DMS 273 (cell line): ENCODE data around the gene GABRA5.

Experiments used
- DNase-seq: peaks from one replicate; lab custom pipeline; 2025; ENCODE audit not compliant: unreplicated experiment; lab: John Stamatoyannopoulos, UW

Gene GABRA5

GRCh38 chr15:26921433-26921832, 54.6 kb downstream of the GABRA5 start:
- DNase-seq = no peak

GRCh38 chr15:26926081-26926480, 59.2 kb downstream of the GABRA5 start:
- no peak for DNase-seq

- no peak for DNase-seq
Measured at GRCh38 chr15:26928051-26928450, 61.2 kb downstream of the GABRA5 start.

- DNase-seq = no peak
Measured at GRCh38 chr15:26929588-26929987, 62.7 kb downstream of the GABRA5 start.

GRCh38 chr15:26934848-26935247, 68.0 kb downstream of the GABRA5 start:
- no peak for DNase-seq

- DNase-seq = no peak
Measured at GRCh38 chr15:26935322-26935721, 68.5 kb downstream of the GABRA5 start.

GRCh38 chr15:26936502-26936901, 69.6 kb downstream of the GABRA5 start:
- no peak for DNase-seq

GRCh38 chr15:26937134-26937533, 70.3 kb downstream of the GABRA5 start:
- no peak for DNase-seq

- no peak for DNase-seq
Measured at GRCh38 chr15:26939398-26939797, 72.5 kb downstream of the GABRA5 start.

- DNase-seq = no peak
Measured at GRCh38 chr15:26941489-26941888, 74.6 kb downstream of the GABRA5 start.

- no peak for DNase-seq
Measured at GRCh38 chr15:26943866-26944265, 77.0 kb downstream of the GABRA5 start.

- DNase-seq = no peak
Measured at GRCh38 chr15:26945046-26945445, 78.2 kb downstream of the GABRA5 start.

- DNase-seq = no peak
Measured at GRCh38 chr15:26950001-26950400, 83.1 kb downstream of the GABRA5 start.

GRCh38 chr15:26954403-26954802, 87.5 kb downstream of the GABRA5 start:
- DNase-seq = no peak

GRCh38 chr15:26967719-26968269, 100.9 kb downstream of the GABRA5 start:
- DNase-seq = peak; percentile 79

- no peak for DNase-seq
Measured at GRCh38 chr15:26968806-26969205, 101.9 kb downstream of the GABRA5 start.

- DNase-seq = peak; percentile 71
Measured at GRCh38 chr15:26970712-26971210, 103.9 kb downstream of the GABRA5 start, which contains the start of gene GABRG3. Gene GABRG3 (plus strand): TSS chr15:26971181.

- peak; percentile 57 for DNase-seq
Measured at GRCh38 chr15:26971271-26972018, 104.6 kb downstream of the GABRA5 start.

- DNase-seq = no peak
Measured at GRCh38 chr15:26972636-26973035, 105.8 kb downstream of the GABRA5 start.

- DNase-seq = peak; percentile 64
Measured at GRCh38 chr15:26974120-26974780, 107.4 kb downstream of the GABRA5 start.

GRCh38 chr15:26981492-26981891, 114.6 kb downstream of the GABRA5 start:
- DNase-seq = no peak

GRCh38 chr15:26983822-26984221, 117.0 kb downstream of the GABRA5 start:
- DNase-seq = peak; percentile 12
